Stimulated activated naive CD8-positive, alpha-beta T cell treated with anti-CD3 and anti-CD28 coated beads, Interleukin-15, Interleukin-2, amounts not matched to agents 100 ng/mL and 50 ng/mL, for 24 hours (primary cell): ENCODE results near the gene PRPS1L1.

Experiments
- H3K27ac Mint-ChIP-seq: one replicate; pipeline ENCODE4 v1.8.0; 2021; ENCODE audit warnings: mild to moderate bottlenecking, mixed read lengths
- H3K27me3 Mint-ChIP-seq: one replicate; pipeline ENCODE4 v1.8.0; 2021; ENCODE audit warnings: mixed read lengths
- H3K36me3 Mint-ChIP-seq: one replicate; pipeline ENCODE4 v1.8.0; 2021; ENCODE audit warnings: low read depth, mixed read lengths
- H3K4me1 Mint-ChIP-seq: one replicate; pipeline ENCODE4 v1.8.0; 2021; ENCODE audit warnings: low read depth, mixed read lengths
- H3K4me3 Mint-ChIP-seq: one replicate; pipeline ENCODE4 v1.8.0; 2021; ENCODE audit warnings: mild to moderate bottlenecking, mixed read lengths
- H3K9me3 Mint-ChIP-seq: one replicate; pipeline ENCODE4 v1.8.0; 2021; ENCODE audit warnings: mixed read lengths

PRPS1L1 gene

GRCh38 chr7:18027628-18028027 is at the start of gene PRPS1L1:
Gene PRPS1L1 (minus strand): TSS chr7:18027846.
- H3K36me3 Mint-ChIP-seq = no peaks in the 10 kb centered on the region
- no peak within 1 kb of the TSS for H3K4me3 Mint-ChIP-seq
- no peaks in the 10 kb centered on the region for H3K4me1 Mint-ChIP-seq
- H3K27me3 Mint-ChIP-seq = peaks cover 4% of the 10 kb centered on the region
- H3K27ac Mint-ChIP-seq = no peak within 1 kb of the TSS
- no peaks in the 10 kb centered on the region for H3K9me3 Mint-ChIP-seq

- H3K4me1 Mint-ChIP-seq = no peaks in the 10 kb centered on the region
- H3K27ac Mint-ChIP-seq = no peak overlapping the region
- H3K36me3 Mint-ChIP-seq = peaks cover 6% of the 10 kb centered on the region
- peaks cover 6% of the 10 kb centered on the region for H3K9me3 Mint-ChIP-seq
- H3K27me3 Mint-ChIP-seq = peaks cover 14% of the 10 kb centered on the region
- no peak overlapping the region for H3K4me3 Mint-ChIP-seq
Measured at GRCh38 chr7:18076461-18076860, 48.8 kb upstream of the PRPS1L1 start.

GRCh38 chr7:18068745-18069144 is 41.1 kb upstream of the PRPS1L1 start:
- H3K27me3 Mint-ChIP-seq = no peaks in the 10 kb centered on the region
- H3K27ac Mint-ChIP-seq = no peak overlapping the region
- no peaks in the 10 kb centered on the region for H3K36me3 Mint-ChIP-seq
- no peaks in the 10 kb centered on the region for H3K4me1 Mint-ChIP-seq
- no peaks in the 10 kb centered on the region for H3K9me3 Mint-ChIP-seq
- no peak overlapping the region for H3K4me3 Mint-ChIP-seq

GRCh38 chr7:18064242-18064838 is 36.7 kb upstream of the PRPS1L1 start:
- H3K4me3 Mint-ChIP-seq = no peak overlapping the region
- H3K9me3 Mint-ChIP-seq = no peaks in the 10 kb centered on the region

GRCh38 chr7:18063149-18063901 is 35.7 kb upstream of the PRPS1L1 start:
- H3K27me3 Mint-ChIP-seq = no peaks in the 10 kb centered on the region
- H3K9me3 Mint-ChIP-seq = no peaks in the 10 kb centered on the region
- H3K27ac Mint-ChIP-seq = no peak overlapping the region
- no peak overlapping the region for H3K4me3 Mint-ChIP-seq
- no peaks in the 10 kb centered on the region for H3K36me3 Mint-ChIP-seq
- no peaks in the 10 kb centered on the region for H3K4me1 Mint-ChIP-seq

More at GRCh38 chr7:18064242-18064838, 36.7 kb upstream of the PRPS1L1 start:
- H3K27ac Mint-ChIP-seq = no peak overlapping the region
- H3K4me1 Mint-ChIP-seq = no peaks in the 10 kb centered on the region
- no peaks in the 10 kb centered on the region for H3K27me3 Mint-ChIP-seq
- H3K36me3 Mint-ChIP-seq = no peaks in the 10 kb centered on the region

- H3K4me3 Mint-ChIP-seq = no peak overlapping the region
- no peaks in the 10 kb centered on the region for H3K4me1 Mint-ChIP-seq
Measured at GRCh38 chr7:18059171-18059570, 31.5 kb upstream of the PRPS1L1 start.

GRCh38 chr7:18053941-18054340 is 26.3 kb upstream of the PRPS1L1 start:
- Mint-ChIP-seq H3K27ac (no peak overlapping the region), H3K4me1 (no peaks in the 10 kb centered on the region), H3K36me3 (no peaks in the 10 kb centered on the region), H3K4me3 (no peak overlapping the region), H3K27me3 (peaks cover 10% of the 10 kb centered on the region), H3K9me3 (no peaks in the 10 kb centered on the region)

More at GRCh38 chr7:18059171-18059570, 31.5 kb upstream of the PRPS1L1 start:
- H3K36me3 Mint-ChIP-seq = no peaks in the 10 kb centered on the region
- H3K27ac Mint-ChIP-seq = no peak overlapping the region
- H3K9me3 Mint-ChIP-seq = no peaks in the 10 kb centered on the region
- peaks cover 8% of the 10 kb centered on the region for H3K27me3 Mint-ChIP-seq

- Mint-ChIP-seq H3K27me3 (peaks cover 13% of the 10 kb centered on the region), H3K4me3 (no peak overlapping the region), H3K4me1 (no peaks in the 10 kb centered on the region), H3K27ac (no peak overlapping the region), H3K9me3 (no peaks in the 10 kb centered on the region), H3K36me3 (no peaks in the 10 kb centered on the region)
Measured at GRCh38 chr7:18053177-18053928, 25.7 kb upstream of the PRPS1L1 start.

- H3K9me3 Mint-ChIP-seq = no peaks in the 10 kb centered on the region
- no peaks in the 10 kb centered on the region for H3K36me3 Mint-ChIP-seq
- no peak overlapping the region for H3K27ac Mint-ChIP-seq
- H3K4me1 Mint-ChIP-seq = no peaks in the 10 kb centered on the region
- peaks cover 6% of the 10 kb centered on the region for H3K27me3 Mint-ChIP-seq
- H3K4me3 Mint-ChIP-seq = no peak overlapping the region
Measured at GRCh38 chr7:18049262-18049661, 21.6 kb upstream of the PRPS1L1 start.

- Mint-ChIP-seq H3K36me3 (no peaks in the 10 kb centered on the region), H3K27ac (no peak overlapping the region), H3K27me3 (peaks cover 3% of the 10 kb centered on the region), H3K4me3 (no peak overlapping the region), H3K4me1 (no peaks in the 10 kb centered on the region), H3K9me3 (no peaks in the 10 kb centered on the region)
Measured at GRCh38 chr7:18046601-18047000, 19.0 kb upstream of the PRPS1L1 start.

GRCh38 chr7:18045171-18045570 is 17.5 kb upstream of the PRPS1L1 start:
- Mint-ChIP-seq H3K27me3 (peaks cover 3% of the 10 kb centered on the region), H3K9me3 (no peaks in the 10 kb centered on the region), H3K27ac (peak overlapping the region; percentile 11), H3K4me3 (no peak overlapping the region), H3K4me1 (no peaks in the 10 kb centered on the region), H3K36me3 (no peaks in the 10 kb centered on the region)

GRCh38 chr7:18041191-18041590 is 13.5 kb upstream of the PRPS1L1 start:
- H3K27me3 Mint-ChIP-seq = no peaks in the 10 kb centered on the region
- no peak overlapping the region for H3K27ac Mint-ChIP-seq
- no peaks in the 10 kb centered on the region for H3K36me3 Mint-ChIP-seq
- H3K9me3 Mint-ChIP-seq = no peaks in the 10 kb centered on the region
- no peak overlapping the region for H3K4me3 Mint-ChIP-seq
- H3K4me1 Mint-ChIP-seq = no peaks in the 10 kb centered on the region

- no peak overlapping the region for H3K4me3 Mint-ChIP-seq
- no peaks in the 10 kb centered on the region for H3K36me3 Mint-ChIP-seq
- no peaks in the 10 kb centered on the region for H3K27me3 Mint-ChIP-seq
- H3K27ac Mint-ChIP-seq = no peak overlapping the region
- no peaks in the 10 kb centered on the region for H3K9me3 Mint-ChIP-seq
- H3K4me1 Mint-ChIP-seq = no peaks in the 10 kb centered on the region
Measured at GRCh38 chr7:18040196-18040595, 12.6 kb upstream of the PRPS1L1 start.

GRCh38 chr7:18038382-18038781 is 10.7 kb upstream of the PRPS1L1 start:
- no peak overlapping the region for H3K4me3 Mint-ChIP-seq

GRCh38 chr7:18037609-18038008 is 10.0 kb upstream of the PRPS1L1 start:
- Mint-ChIP-seq H3K27ac (no peak overlapping the region), H3K27me3 (no peaks in the 10 kb centered on the region), H3K4me1 (no peaks in the 10 kb centered on the region), H3K36me3 (no peaks in the 10 kb centered on the region), H3K9me3 (no peaks in the 10 kb centered on the region), H3K4me3 (no peak overlapping the region)

More at GRCh38 chr7:18038382-18038781, 10.7 kb upstream of the PRPS1L1 start:
- H3K27me3 Mint-ChIP-seq = no peaks in the 10 kb centered on the region
- H3K9me3 Mint-ChIP-seq = no peaks in the 10 kb centered on the region
- no peaks in the 10 kb centered on the region for H3K4me1 Mint-ChIP-seq
- no peaks in the 10 kb centered on the region for H3K36me3 Mint-ChIP-seq
- H3K27ac Mint-ChIP-seq = no peak overlapping the region
